ENCODE measurements around the gene CSMD2. TPM values are rescaled to one million over a fixed set of nuclear protein-coding genes. Genes with fewer than 3 reads are reported as not detected.

Gene CSMD2
- total RNA-seq, 1 donor from 2014 or later: 0.52 TPM

GRCh38 chr1:34049477-34049876, 115.6 kb downstream of the CSMD2 start:
- no peak overlapping the region for H3K9ac ChIP-seq (ENCODE audit: low read depth in 1 of 3, low read length in 3 of 3)
- H3K27me3 ChIP-seq (ENCODE audit: control insufficient read depth in 3 of 3, insufficient read depth in 3 of 3, low read length in 3 of 3): peaks cover 0 to 2% (median 0%) of the 10 kb centered on the region in 3 donors
- no peak overlapping the region for H3K4me3 ChIP-seq (ENCODE audit: low read length in 3 of 3)
- no peaks in the 10 kb centered on the region for H3K4me1 ChIP-seq (ENCODE audit: control insufficient read depth in 3 of 3, insufficient read depth in 3 of 3, low read length in 3 of 3)
- H3K9me3 ChIP-seq (ENCODE audit: control insufficient read depth in 3 of 3, low read length in 3 of 3): peaks cover 0 to 6% (median 0%) of the 10 kb centered on the region in 3 donors
- H3K36me3 ChIP-seq (ENCODE audit: control insufficient read depth in 3 of 3, insufficient read depth in 3 of 3, low read length in 3 of 3): no peaks in the 10 kb centered on the region
- no peak overlapping the region for H3K27ac ChIP-seq (ENCODE audit: low read depth, low read length)

DNA sequence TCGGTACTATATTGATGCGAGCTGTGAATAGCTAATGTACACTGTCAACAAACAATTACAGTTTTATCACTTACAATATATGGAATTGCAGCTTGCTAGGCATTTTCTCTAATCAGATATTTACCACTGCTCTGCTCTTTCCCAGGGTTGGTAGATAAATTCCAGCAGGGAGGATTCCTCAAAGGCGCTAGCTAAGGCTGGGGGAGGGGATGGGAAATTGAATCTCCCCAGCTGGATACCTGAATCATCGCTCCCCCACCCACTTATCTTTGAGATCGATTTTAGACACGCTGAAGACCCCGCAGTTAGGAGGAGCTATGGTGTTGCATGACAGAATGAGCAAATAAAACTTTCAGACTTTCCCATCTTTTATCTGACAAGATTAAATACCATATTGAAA, 127.2 kb downstream of the CSMD2 start:
- Histone ChIP-seq H3K27ac (ENCODE audit: low read depth, low read length) (no peak overlapping the region), H3K4me3 (ENCODE audit: low read length in 3 of 3) (no peak overlapping the region), H3K9ac (ENCODE audit: low read depth in 1 of 3, low read length in 3 of 3) (no peak overlapping the region), H3K27me3 (ENCODE audit: control insufficient read depth in 3 of 3, insufficient read depth in 3 of 3, low read length in 3 of 3) (no peaks in the 10 kb centered on the region), H3K9me3 (ENCODE audit: control insufficient read depth in 3 of 3, low read length in 3 of 3) (no peaks in the 10 kb centered on the region), H3K36me3 (ENCODE audit: control insufficient read depth in 3 of 3, insufficient read depth in 3 of 3, low read length in 3 of 3) (no peaks in the 10 kb centered on the region), H3K4me1 (ENCODE audit: control insufficient read depth in 3 of 3, insufficient read depth in 3 of 3, low read length in 3 of 3) (no peaks in the 10 kb centered on the region)

DNA sequence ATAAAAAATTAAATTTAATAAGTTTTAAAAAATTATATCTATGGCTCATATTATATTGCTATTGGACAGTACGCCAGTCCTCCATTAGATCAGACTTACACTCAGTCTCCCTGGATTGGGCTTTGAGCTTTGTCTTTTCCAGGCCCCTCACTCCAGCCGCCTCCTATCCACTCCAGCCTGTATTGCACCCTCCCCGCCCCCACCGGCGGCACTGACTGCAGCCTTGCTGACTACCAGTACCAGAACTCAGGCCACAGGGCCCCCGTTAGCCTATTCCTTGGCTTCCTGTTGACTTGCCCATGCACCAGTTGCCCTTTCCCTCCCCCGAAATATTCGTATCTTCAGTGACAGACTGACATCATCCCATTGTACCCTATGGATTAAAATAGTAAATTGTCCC, 127.9 kb downstream of the CSMD2 start:
- Histone ChIP-seq H3K27me3 (ENCODE audit: control insufficient read depth in 3 of 3, insufficient read depth in 3 of 3, low read length in 3 of 3) (no peaks in the 10 kb centered on the region), H3K9me3 (ENCODE audit: control insufficient read depth in 3 of 3, low read length in 3 of 3) (no peaks in the 10 kb centered on the region), H3K4me1 (ENCODE audit: control insufficient read depth in 3 of 3, insufficient read depth in 3 of 3, low read length in 3 of 3) (no peaks in the 10 kb centered on the region), H3K9ac (ENCODE audit: low read depth in 1 of 3, low read length in 3 of 3) (no peak overlapping the region), H3K4me3 (ENCODE audit: low read length in 3 of 3) (no peak overlapping the region), H3K36me3 (ENCODE audit: control insufficient read depth in 3 of 3, insufficient read depth in 3 of 3, low read length in 3 of 3) (no peaks in the 10 kb centered on the region), H3K27ac (ENCODE audit: low read depth, low read length) (no peak overlapping the region)

GRCh38 chr1:34034036-34034435, 131.0 kb downstream of the CSMD2 start:
- peaks cover 0 to 4% (median 0%) of the 10 kb centered on the region in 3 donors for H3K27me3 ChIP-seq (ENCODE audit: control insufficient read depth in 3 of 3, insufficient read depth in 3 of 3, low read length in 3 of 3)
- no peaks in the 10 kb centered on the region for H3K4me1 ChIP-seq (ENCODE audit: control insufficient read depth in 3 of 3, insufficient read depth in 3 of 3, low read length in 3 of 3)
- H3K4me3 ChIP-seq (ENCODE audit: low read length in 3 of 3): no peak overlapping the region
- H3K9ac ChIP-seq (ENCODE audit: low read depth in 1 of 3, low read length in 3 of 3): no peak overlapping the region
- H3K27ac ChIP-seq (ENCODE audit: low read depth, low read length): no peak overlapping the region
- no peaks in the 10 kb centered on the region for H3K9me3 ChIP-seq (ENCODE audit: control insufficient read depth in 3 of 3, low read length in 3 of 3)
- no peaks in the 10 kb centered on the region for H3K36me3 ChIP-seq (ENCODE audit: control insufficient read depth in 3 of 3, insufficient read depth in 3 of 3, low read length in 3 of 3)

DNA sequence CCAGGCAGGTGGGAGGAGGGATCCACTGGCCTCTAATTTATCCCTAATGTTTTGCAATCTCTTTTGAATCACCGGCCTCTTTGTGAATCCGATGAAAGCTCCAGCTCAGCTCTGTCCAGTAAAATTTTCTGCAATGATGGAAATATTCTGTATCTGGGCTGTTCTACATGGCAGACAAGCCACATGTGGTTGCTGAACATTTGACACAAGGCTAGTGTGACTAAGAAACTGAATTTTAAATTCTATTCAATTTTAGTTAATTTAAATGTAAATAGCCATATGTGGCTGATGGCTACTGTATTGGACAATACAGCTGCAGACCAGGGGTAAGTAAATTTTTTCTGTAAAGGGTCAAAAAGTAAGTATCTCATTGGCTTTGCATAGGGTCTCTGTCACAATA, 135.1 kb downstream of the CSMD2 start:
- Histone ChIP-seq H3K9ac (ENCODE audit: low read depth in 1 of 3, low read length in 3 of 3) (no peak overlapping the region), H3K4me1 (ENCODE audit: control insufficient read depth in 3 of 3, insufficient read depth in 3 of 3, low read length in 3 of 3) (no peaks in the 10 kb centered on the region), H3K27me3 (ENCODE audit: control insufficient read depth in 3 of 3, insufficient read depth in 3 of 3, low read length in 3 of 3) (peaks cover 0 to 4% (median 0%) of the 10 kb centered on the region in 3 donors), H3K4me3 (ENCODE audit: low read length in 3 of 3) (no peak overlapping the region), H3K9me3 (ENCODE audit: control insufficient read depth in 3 of 3, low read length in 3 of 3) (no peaks in the 10 kb centered on the region), H3K36me3 (ENCODE audit: control insufficient read depth in 3 of 3, insufficient read depth in 3 of 3, low read length in 3 of 3) (no peaks in the 10 kb centered on the region), H3K27ac (ENCODE audit: low read depth, low read length) (no peak overlapping the region)

DNA sequence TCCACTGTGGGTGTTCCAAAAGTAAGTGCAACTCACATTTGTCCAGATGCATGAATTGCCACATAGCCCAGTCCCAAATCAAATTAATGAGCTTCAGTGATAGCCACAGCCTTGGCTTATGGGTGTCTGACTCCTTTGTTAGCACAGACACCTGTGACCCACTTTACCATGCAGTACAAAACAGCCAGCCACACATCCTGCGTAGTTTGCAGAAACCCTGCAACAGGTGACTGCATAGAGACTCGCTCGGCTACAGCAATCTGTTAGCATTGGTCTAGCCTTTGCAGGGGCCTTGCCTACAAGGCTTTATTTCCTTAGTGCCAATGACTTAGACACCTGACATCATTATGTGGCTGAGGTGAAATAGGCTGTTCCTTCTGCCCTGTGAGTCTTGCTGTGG, 135.5 kb downstream of the CSMD2 start:
- Histone ChIP-seq H3K4me1 (ENCODE audit: control insufficient read depth in 3 of 3, insufficient read depth in 3 of 3, low read length in 3 of 3) (no peaks in the 10 kb centered on the region), H3K9ac (ENCODE audit: low read depth in 1 of 3, low read length in 3 of 3) (no peak overlapping the region), H3K4me3 (ENCODE audit: low read length in 3 of 3) (no peak overlapping the region), H3K36me3 (ENCODE audit: control insufficient read depth in 3 of 3, insufficient read depth in 3 of 3, low read length in 3 of 3) (no peaks in the 10 kb centered on the region), H3K27ac (ENCODE audit: low read depth, low read length) (no peak overlapping the region), H3K9me3 (ENCODE audit: control insufficient read depth in 3 of 3, low read length in 3 of 3) (no peaks in the 10 kb centered on the region), H3K27me3 (ENCODE audit: control insufficient read depth in 3 of 3, insufficient read depth in 3 of 3, low read length in 3 of 3) (peaks cover 0 to 4% (median 0%) of the 10 kb centered on the region in 3 donors)

GRCh38 chr1:34028381-34029055, 136.5 kb downstream of the CSMD2 start:
- H3K9ac ChIP-seq (ENCODE audit: low read depth in 1 of 3, low read length in 3 of 3): no peak overlapping the region

DNA sequence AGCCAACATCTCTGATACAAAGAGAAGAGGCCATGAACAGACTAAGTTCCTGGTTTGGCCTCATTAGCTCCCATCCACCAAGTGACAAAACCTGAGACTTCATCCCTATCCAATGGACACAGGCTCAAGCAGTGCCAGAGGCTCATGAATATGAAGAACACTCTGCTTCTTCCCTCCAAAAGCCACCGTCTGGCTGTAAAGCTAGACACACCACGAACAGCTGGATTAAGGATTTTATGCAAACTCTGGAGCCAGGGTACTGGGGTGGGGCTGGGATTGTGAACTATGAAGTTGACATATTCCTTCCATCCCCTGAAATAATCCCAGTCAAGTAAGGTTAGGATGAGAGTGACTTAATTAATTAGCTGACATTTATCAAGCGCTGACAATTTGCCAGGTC, 139.4 kb downstream of the CSMD2 start:
- no peaks in the 10 kb centered on the region for H3K9me3 ChIP-seq (ENCODE audit: control insufficient read depth in 3 of 3, low read length in 3 of 3)
- no peak overlapping the region for H3K9ac ChIP-seq (ENCODE audit: low read depth in 1 of 3, low read length in 3 of 3)
- peaks cover 0 to 8% (median 4%) of the 10 kb centered on the region in 3 donors for H3K27me3 ChIP-seq (ENCODE audit: control insufficient read depth in 3 of 3, insufficient read depth in 3 of 3, low read length in 3 of 3)
- H3K36me3 ChIP-seq (ENCODE audit: control insufficient read depth in 3 of 3, insufficient read depth in 3 of 3, low read length in 3 of 3): no peaks in the 10 kb centered on the region
- no peak overlapping the region for H3K4me3 ChIP-seq (ENCODE audit: low read length in 3 of 3)
- no peaks in the 10 kb centered on the region for H3K4me1 ChIP-seq (ENCODE audit: control insufficient read depth in 3 of 3, insufficient read depth in 3 of 3, low read length in 3 of 3)
- H3K27ac ChIP-seq (ENCODE audit: low read depth, low read length): no peak overlapping the region

More at GRCh38 chr1:34028381-34029055, 136.5 kb downstream of the CSMD2 start:
- H3K27me3 ChIP-seq (ENCODE audit: control insufficient read depth in 3 of 3, insufficient read depth in 3 of 3, low read length in 3 of 3): peaks cover 0 to 6% (median 4%) of the 10 kb centered on the region in 3 donors
- no peaks in the 10 kb centered on the region for H3K4me1 ChIP-seq (ENCODE audit: control insufficient read depth in 3 of 3, insufficient read depth in 3 of 3, low read length in 3 of 3)
- H3K36me3 ChIP-seq (ENCODE audit: control insufficient read depth in 3 of 3, insufficient read depth in 3 of 3, low read length in 3 of 3): no peaks in the 10 kb centered on the region
- H3K4me3 ChIP-seq (ENCODE audit: low read length in 3 of 3): no peak overlapping the region
- H3K27ac ChIP-seq (ENCODE audit: low read depth, low read length): no peak overlapping the region
- no peaks in the 10 kb centered on the region for H3K9me3 ChIP-seq (ENCODE audit: control insufficient read depth in 3 of 3, low read length in 3 of 3)

DNA sequence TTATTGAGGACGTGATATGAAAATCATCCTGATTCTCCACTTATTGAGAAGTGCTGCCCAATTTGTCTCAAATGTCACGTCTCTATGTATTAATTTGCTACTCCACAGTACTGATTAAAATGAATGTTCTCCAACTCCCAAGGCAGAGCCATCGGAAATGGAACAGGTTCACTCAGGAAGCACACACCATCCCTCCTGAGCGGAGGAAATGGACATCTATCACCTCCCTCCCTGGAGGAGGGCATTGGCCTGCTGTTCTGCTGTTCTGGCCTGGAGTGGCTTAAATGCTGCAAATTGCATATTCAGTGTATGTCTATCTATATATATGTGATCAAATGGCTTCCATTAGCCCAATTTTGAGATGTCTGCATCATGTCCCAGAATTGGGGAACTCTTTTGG, 140.5 kb downstream of the CSMD2 start:
- Histone ChIP-seq H3K27ac (ENCODE audit: low read depth, low read length) (no peak overlapping the region), H3K36me3 (ENCODE audit: control insufficient read depth in 3 of 3, insufficient read depth in 3 of 3, low read length in 3 of 3) (no peaks in the 10 kb centered on the region), H3K9me3 (ENCODE audit: control insufficient read depth in 3 of 3, low read length in 3 of 3) (no peaks in the 10 kb centered on the region)

GRCh38 chr1:34019741-34020552, 145.1 kb downstream of the CSMD2 start:
- Histone ChIP-seq H3K27me3 (ENCODE audit: control insufficient read depth in 3 of 3, insufficient read depth in 3 of 3, low read length in 3 of 3) (peaks cover 0 to 11% (median 3%) of the 10 kb centered on the region in 3 donors), H3K9me3 (ENCODE audit: control insufficient read depth in 3 of 3, low read length in 3 of 3) (no peaks in the 10 kb centered on the region), H3K9ac (ENCODE audit: low read depth in 1 of 3, low read length in 3 of 3) (no peak overlapping the region)

More for the DNA sequence above, 140.5 kb downstream of the CSMD2 start:
- H3K27me3 ChIP-seq (ENCODE audit: control insufficient read depth in 3 of 3, insufficient read depth in 3 of 3, low read length in 3 of 3): peaks cover 0 to 10% (median 2%) of the 10 kb centered on the region in 3 donors
- no peaks in the 10 kb centered on the region for H3K4me1 ChIP-seq (ENCODE audit: control insufficient read depth in 3 of 3, insufficient read depth in 3 of 3, low read length in 3 of 3)
- H3K9ac ChIP-seq (ENCODE audit: low read depth in 1 of 3, low read length in 3 of 3): no peak overlapping the region
- H3K4me3 ChIP-seq (ENCODE audit: low read length in 3 of 3): no peak overlapping the region

More at GRCh38 chr1:34019741-34020552, 145.1 kb downstream of the CSMD2 start:
- no peak overlapping the region for H3K27ac ChIP-seq (ENCODE audit: low read depth, low read length)
- H3K4me1 ChIP-seq (ENCODE audit: control insufficient read depth in 3 of 3, insufficient read depth in 3 of 3, low read length in 3 of 3): no peaks in the 10 kb centered on the region
- no peaks in the 10 kb centered on the region for H3K36me3 ChIP-seq (ENCODE audit: control insufficient read depth in 3 of 3, insufficient read depth in 3 of 3, low read length in 3 of 3)
- H3K4me3 ChIP-seq (ENCODE audit: low read length in 3 of 3): no peak overlapping the region

All from skeletal muscle tissue (tissue), 4 donors.